ENCODE data around the gene FRMD6. TPM values are rescaled to one million over a fixed set of nuclear protein-coding genes. Genes with fewer than 3 reads are reported as not detected.

The FRMD6 gene
- total RNA-seq, 1 experiment from 2014 or later, result 9.6 TPM

DNA sequence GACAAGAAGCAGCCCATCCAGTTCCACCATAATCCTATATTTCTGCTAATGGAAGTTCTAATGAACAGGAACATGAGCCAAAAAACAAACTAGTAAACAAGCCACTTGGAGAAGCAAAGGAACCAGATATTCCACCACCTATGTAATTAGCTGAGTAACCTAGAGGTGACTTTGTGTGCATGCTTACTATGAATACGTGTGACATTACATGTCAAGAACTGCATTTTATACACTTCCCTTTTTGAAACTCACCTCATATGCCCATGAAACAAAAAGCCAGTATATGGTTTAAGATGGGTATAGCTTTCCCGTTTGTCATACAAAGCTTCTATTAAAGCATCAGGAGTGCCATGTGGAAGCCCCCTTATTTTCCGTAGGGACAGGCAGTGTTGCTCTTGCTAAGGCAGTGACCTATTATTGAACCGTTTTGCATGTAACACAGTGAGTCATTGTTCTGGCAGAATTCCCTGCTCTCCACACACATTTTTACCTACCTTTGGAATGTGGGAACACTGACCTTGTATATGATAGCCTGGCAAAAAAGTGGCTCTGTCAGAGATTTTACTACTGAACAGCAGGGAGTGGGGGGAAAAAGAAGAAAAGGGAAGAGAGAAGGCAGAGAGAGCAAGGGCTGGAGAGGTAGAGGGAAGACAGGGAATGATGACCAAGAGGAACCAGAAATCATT lies 34.8 kb upstream of the FRMD6 start:
- H4K8ac ChIP-seq (replicated peaks; ENCODE audit: insufficient read length, low read depth, low read length), result no peak overlapping the region
- no peak overlapping the region for H2BK12ac ChIP-seq (ENCODE audit: insufficient read length, low read depth, low read length)
- H3K27me3 ChIP-seq (ENCODE audit: insufficient read depth, low read length), result no peaks in the 10 kb centered on the region
- no peak overlapping the region for H3K9ac ChIP-seq (ENCODE audit: extremely low read depth, insufficient read length, low read length)
- H3K14ac ChIP-seq (ENCODE audit: insufficient read depth, low read length), result no peak overlapping the region
- no peak overlapping the region for H2BK15ac ChIP-seq (ENCODE audit: low read depth, low read length)
- H3K79me1 ChIP-seq (ENCODE audit: insufficient read depth, low read depth, low read length, poor library complexity, severe bottlenecking), result no peaks in the 10 kb centered on the region
- Mint-ChIP-seq H3K27ac (no peak overlapping the region; a peak in 1 of 7 replicates), H3K4me1 (peaks cover 3 to 5% of the 10 kb centered on the region in 2 experiments), H3K4me3 (no peak overlapping the region), H3K27me3 (ENCODE audit: low read depth) (no peaks in the 10 kb centered on the region), H3K9me3 (no peaks in the 10 kb centered on the region), H3K36me3 (ENCODE audit: insufficient read depth in 1 of 3, low read depth in 3 of 3) (no peaks in the 10 kb centered on the region)
- H3K23ac ChIP-seq (ENCODE audit: insufficient read length, low read depth, low read length), result no peak overlapping the region
- no peaks in the 10 kb centered on the region for H3K79me2 ChIP-seq (ENCODE audit: insufficient read depth, low read length)
- no peak overlapping the region for H3K4ac ChIP-seq (ENCODE audit: low read depth, low read length)
- no peaks in the 10 kb centered on the region for H4K20me1 ChIP-seq (ENCODE audit: control insufficient read depth, insufficient read depth, insufficient read length)
- no peaks in the 10 kb centered on the region for H3K23me2 ChIP-seq (ENCODE audit: insufficient read length, low read depth, low read length, poor library complexity, severe bottlenecking)
- TF ChIP-seq, protein P1, sequence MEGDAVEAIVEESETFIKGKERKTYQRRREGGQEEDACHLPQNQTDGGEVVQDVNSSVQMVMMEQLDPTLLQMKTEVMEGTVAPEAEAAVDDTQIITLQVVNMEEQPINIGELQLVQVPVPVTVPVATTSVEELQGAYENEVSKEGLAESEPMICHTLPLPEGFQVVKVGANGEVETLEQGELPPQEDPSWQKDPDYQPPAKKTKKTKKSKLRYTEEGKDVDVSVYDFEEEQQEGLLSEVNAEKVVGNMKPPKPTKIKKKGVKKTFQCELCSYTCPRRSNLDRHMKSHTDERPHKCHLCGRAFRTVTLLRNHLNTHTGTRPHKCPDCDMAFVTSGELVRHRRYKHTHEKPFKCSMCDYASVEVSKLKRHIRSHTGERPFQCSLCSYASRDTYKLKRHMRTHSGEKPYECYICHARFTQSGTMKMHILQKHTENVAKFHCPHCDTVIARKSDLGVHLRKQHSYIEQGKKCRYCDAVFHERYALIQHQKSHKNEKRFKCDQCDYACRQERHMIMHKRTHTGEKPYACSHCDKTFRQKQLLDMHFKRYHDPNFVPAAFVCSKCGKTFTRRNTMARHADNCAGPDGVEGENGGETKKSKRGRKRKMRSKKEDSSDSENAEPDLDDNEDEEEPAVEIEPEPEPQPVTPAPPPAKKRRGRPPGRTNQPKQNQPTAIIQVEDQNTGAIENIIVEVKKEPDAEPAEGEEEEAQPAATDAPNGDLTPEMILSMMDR (conservative IDR thresholded peaks at IDR 0.05), result no peak
- no peak overlapping the region for H3K4me2 ChIP-seq (ENCODE audit: insufficient read depth, insufficient read length, low read length)
- H3K18ac ChIP-seq (ENCODE audit: insufficient read length, low read depth, low read length), result no peak overlapping the region
- no peaks in the 10 kb centered on the region for H3K4me1 ChIP-seq (ENCODE audit: insufficient read depth, low read length)
- H2AFZ ChIP-seq (ENCODE audit: low read length), result no peak overlapping the region
- no peak overlapping the region for H3K27ac ChIP-seq (ENCODE audit: insufficient read length, low read depth, low read length)
- H2BK5ac ChIP-seq (ENCODE audit: insufficient read length, low read length), result no peak overlapping the region
- no peak overlapping the region for H2BK120ac ChIP-seq (ENCODE audit: low read depth, low read length, poor library complexity, severe bottlenecking)
- no peak overlapping the region for H2AK5ac ChIP-seq (ENCODE audit: insufficient read length, low read length)
- no CpG with 5 or more reads among the region's 4 CpGs for WGBS (ENCODE audit: extremely low coverage, insufficient read length, low lambda C conversion rate)
- H3K56ac ChIP-seq (ENCODE audit: insufficient read length, low read depth, low read length), result no peak overlapping the region
- DNase-seq, result no peak
- no peak overlapping the region for H4K5ac ChIP-seq (ENCODE audit: insufficient read length, low read depth, low read length)
- H2BK20ac ChIP-seq (ENCODE audit: low read depth, low read length, poor library complexity, severe bottlenecking), result no peak overlapping the region
- no peak overlapping the region for H4K91ac ChIP-seq (ENCODE audit: insufficient read length, low read depth, low read length)
- H3K9me3 ChIP-seq (ENCODE audit: control insufficient read depth, low read depth, low read length), result no peaks in the 10 kb centered on the region
- no peak overlapping the region for H3T11ph ChIP-seq (ENCODE audit: low read length)

All from H9 (cell line).